ENCODE data around the gene PARP2.

DNA sequence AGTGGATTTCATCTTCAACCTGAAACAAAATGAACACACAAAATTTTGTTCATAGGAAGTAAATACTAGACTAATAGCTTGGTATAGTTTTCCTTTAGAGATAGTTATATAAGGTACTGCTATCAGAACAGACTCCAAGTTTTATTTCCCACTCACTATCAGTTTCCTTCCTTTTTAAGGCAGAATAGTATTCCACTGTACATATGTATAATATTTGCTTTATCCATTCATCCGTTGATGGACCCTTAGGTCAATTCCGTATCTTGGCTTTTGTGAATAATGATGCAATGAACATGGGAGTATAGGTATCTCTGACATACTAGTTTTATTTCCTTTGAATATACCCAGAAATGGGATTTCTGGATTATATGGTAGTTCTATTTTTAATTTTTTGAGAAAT, 14.1 kb upstream of the PARP2 start:
- TF ChIP-seq SUZ12 (IDR thresholded peaks at IDR 0.05; ENCODE audit: extremely low read depth, insufficient read depth, insufficient read length): no peak
- TF ChIP-seq YY1 (IDR thresholded peaks at IDR 0.05; ENCODE audit: insufficient read depth, insufficient read length): no peak

Measured in NT2/D1 (cell line).